C4-2B (cell line): Measurements from ENCODE around the gene GTSE1.

Experiments used
- H3K27ac ChIP-seq: fragments of 450-650 bp; 2 replicates; pipeline ENCODE4 v1.5.1; 2017
- CTCF ChIP-seq: fragments of 450-650 bp; conservative IDR thresholded peaks from 2 replicates; pipeline ENCODE4 v1.5.1; 2017; ENCODE audit warnings: mild to moderate bottlenecking
- ZFX ChIP-seq: fragments of 450-650 bp; IDR thresholded peaks from 2 replicates; pipeline ENCODE4 v1.6.1; 2017

The GTSE1 gene

GRCh38 chr22:46376908-46377524 lies 80.3 kb downstream of the GTSE1 start:
- TF ChIP-seq CTCF = no peak
- TF ChIP-seq ZFX = no peak
- no peak overlapping the region for H3K27ac ChIP-seq

DNA sequence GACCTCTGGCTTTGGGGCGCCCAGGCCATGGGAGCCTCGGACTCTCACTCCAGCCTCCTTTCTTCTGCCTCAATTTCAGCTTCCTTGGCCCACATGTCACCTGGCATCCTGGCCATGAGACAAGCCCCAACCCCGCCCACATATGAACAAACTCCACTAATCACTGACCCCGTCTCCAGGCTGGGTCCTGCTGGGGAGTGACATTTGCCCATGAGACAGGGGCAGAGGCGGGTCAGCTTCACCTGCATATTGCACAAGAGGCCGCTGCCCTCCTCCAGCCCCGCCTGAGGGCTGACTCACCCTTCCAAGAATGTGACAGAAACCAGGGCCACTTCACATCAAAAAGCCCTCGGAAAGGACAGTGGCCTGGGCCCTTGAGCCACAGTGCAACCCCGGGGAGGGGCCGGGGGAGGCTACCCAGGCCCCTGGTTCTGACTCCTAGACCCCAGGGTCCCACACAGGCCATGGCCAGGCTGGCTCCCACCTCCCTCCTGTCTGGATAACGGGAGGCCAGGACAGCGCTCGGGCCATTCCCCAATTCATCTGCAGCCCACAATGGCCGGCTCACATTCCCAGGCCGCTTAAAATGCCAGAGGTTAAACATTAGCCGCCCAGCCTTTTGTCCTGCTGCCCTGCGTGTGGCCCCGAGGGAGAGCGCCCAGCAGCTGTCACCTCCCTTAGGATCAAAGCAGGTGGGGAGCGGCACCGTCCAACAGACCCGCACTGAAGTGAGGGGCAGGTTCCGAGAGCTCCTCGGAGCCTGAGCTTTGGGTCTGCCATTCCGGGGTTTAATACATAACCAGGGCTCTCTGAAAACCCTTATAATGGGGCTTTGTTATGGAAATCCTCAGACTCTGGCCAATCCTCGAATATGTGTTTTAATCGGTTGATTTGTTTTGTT lies 81.1 kb downstream of the GTSE1 start:
- no peak overlapping the region for H3K27ac ChIP-seq

GRCh38 chr22:46378426-46379065 lies 81.9 kb downstream of the GTSE1 start:
- no peak overlapping the region for H3K27ac ChIP-seq
- TF ChIP-seq CTCF (no peak), ZFX (no peak)

More for the DNA sequence above, 81.1 kb downstream of the GTSE1 start:
- TF ChIP-seq CTCF (no peak), ZFX (no peak)

DNA sequence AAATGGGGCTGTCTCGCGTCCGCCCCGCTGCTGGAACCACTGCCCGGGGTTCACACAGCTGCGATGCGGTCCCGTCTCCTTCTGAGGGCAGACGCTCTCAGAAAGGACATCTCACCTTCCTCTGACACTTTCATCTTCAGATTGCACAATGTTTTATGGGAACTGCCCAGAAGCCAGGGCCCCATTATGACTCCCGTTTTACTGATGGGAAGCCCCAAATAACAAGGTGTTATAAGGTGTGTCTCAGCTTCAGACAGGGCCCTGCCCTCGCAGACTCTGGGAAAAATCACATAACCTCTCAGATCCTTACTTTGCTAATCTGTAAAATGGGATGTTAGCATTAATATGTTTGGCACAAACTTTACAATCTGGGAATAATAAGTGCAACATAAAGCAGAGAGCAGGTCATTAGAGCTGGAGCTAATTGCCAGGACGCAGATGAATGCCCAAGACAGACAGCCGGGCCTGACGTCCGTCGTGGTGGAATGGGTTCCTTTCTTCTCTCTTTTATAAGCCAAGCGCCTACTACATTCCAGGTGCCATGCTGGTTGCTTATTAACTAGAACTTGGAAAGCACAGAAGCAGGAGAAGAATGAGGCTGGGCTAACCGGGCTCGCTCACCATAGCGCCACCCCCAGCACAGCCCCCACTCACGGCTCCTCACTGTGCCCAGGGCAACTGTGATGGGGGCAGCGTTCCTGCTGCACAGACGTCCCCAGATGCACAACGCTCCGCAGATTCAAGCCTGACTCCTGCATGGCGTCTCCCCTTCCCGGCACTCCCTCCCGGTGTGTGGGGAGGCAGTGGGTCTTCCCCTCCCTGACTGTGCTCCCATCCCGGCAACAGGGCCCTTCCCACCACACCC lies 82.6 kb downstream of the GTSE1 start:
- no peak for TF ChIP-seq CTCF
- TF ChIP-seq ZFX = no peak
- no peak overlapping the region for H3K27ac ChIP-seq

DNA sequence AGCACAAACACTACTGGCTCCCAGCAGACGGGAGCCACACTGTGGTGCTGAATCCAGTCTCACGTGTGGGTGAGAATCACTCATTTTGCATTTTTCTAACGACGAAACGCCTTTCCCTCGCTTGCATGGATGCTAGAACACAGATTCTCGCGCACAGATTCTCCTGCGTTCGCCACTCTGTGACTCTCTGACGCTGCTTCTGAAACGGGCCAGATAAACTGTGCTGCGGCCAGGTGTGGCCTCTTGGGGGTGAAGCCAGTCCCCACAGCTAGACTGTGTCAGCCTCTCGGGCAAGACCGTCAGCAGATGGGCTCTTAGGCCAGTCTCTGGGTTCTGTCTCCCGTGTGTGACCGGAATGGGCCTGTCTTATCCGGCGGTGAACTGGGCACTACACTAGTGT lies 83.4 kb downstream of the GTSE1 start:
- H3K27ac ChIP-seq = no peak overlapping the region
- TF ChIP-seq CTCF (no peak), ZFX (no peak)
